ENCODE data around the gene TSHZ1.

Gene TSHZ1

DNA sequence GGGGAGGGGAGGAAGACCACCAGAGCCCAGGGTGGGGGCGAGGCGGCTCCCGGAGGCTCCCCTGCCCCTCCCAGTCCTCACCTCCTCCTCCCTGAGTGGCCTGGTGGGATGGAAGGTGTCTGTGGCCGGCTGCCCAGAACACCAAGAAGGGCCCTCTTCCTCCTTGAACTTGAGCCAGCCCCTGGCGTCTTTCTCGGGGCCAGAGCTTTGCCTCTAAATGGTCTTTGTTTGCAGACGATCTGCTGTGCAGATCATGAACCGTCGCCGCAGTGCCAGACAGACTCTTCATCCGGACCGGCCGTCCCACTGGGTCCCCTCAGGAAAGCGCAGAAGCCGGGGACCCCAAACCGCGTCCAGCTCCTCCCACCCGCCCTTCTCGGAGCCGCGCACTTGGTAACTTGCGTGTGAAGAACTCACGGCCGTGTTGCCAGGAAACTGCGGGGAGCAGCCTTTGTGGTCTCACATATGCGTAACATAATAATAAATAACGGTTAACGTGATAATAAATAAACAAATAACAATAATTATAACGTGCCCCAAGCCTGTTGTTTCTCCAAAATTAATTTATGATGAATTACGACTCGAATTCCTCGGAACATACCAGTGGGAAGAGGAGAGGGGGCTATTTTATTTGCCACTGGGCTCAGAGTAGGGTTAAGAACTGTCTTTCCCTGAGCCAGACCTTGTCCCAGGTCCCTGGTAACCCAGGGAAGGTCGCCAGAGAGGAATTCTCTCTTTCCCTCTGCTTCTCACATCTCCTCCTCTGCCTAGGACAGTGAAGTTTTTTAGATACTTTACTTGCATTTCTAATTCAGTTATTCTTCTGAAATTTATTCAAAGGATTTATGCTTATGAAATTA is 42.6 kb upstream of the TSHZ1 start:
- Histone ChIP-seq H3K27me3 (ENCODE audit: insufficient read depth, low read length, poor library complexity, severe bottlenecking) (no peaks in the 10 kb centered on the region), H2AFZ (ENCODE audit: low read length) (no peak overlapping the region), H3K9me2 (replicated peaks; ENCODE audit: low read depth, low read length) (no peaks in the 10 kb centered on the region), H3K4me3 (ENCODE audit: low read length, poor library complexity, severe bottlenecking) (no peak overlapping the region), H3K79me2 (ENCODE audit: insufficient read depth, low read length) (no peaks in the 10 kb centered on the region), H3K9ac (ENCODE audit: low read depth, low read length, poor library complexity, severe bottlenecking) (no peak overlapping the region), H3K4me1 (ENCODE audit: insufficient read depth, low read length, poor library complexity, severe bottlenecking) (peaks cover 2% of the 10 kb centered on the region), H3K9me3 (ENCODE audit: insufficient read depth, low read depth, low read length) (no peaks in the 10 kb centered on the region), H4K20me1 (ENCODE audit: insufficient read depth, low read length, poor library complexity, severe bottlenecking) (no peaks in the 10 kb centered on the region), H3F3A (ENCODE audit: low read depth) (no peaks in the 10 kb centered on the region), H3K36me3 (ENCODE audit: insufficient read depth, low read length) (no peaks in the 10 kb centered on the region), H3K4me2 (ENCODE audit: low read depth, low read length, poor library complexity, severe bottlenecking) (no peak overlapping the region)
- TF ChIP-seq, protein P1, sequence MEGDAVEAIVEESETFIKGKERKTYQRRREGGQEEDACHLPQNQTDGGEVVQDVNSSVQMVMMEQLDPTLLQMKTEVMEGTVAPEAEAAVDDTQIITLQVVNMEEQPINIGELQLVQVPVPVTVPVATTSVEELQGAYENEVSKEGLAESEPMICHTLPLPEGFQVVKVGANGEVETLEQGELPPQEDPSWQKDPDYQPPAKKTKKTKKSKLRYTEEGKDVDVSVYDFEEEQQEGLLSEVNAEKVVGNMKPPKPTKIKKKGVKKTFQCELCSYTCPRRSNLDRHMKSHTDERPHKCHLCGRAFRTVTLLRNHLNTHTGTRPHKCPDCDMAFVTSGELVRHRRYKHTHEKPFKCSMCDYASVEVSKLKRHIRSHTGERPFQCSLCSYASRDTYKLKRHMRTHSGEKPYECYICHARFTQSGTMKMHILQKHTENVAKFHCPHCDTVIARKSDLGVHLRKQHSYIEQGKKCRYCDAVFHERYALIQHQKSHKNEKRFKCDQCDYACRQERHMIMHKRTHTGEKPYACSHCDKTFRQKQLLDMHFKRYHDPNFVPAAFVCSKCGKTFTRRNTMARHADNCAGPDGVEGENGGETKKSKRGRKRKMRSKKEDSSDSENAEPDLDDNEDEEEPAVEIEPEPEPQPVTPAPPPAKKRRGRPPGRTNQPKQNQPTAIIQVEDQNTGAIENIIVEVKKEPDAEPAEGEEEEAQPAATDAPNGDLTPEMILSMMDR (conservative IDR thresholded peaks at IDR 0.05; ENCODE audit: low read length), result no peak
- TF ChIP-seq EZH2phosphoT487 (IDR thresholded peaks at IDR 0.05; ENCODE audit: borderline replicate concordance), result no peak

DNA sequence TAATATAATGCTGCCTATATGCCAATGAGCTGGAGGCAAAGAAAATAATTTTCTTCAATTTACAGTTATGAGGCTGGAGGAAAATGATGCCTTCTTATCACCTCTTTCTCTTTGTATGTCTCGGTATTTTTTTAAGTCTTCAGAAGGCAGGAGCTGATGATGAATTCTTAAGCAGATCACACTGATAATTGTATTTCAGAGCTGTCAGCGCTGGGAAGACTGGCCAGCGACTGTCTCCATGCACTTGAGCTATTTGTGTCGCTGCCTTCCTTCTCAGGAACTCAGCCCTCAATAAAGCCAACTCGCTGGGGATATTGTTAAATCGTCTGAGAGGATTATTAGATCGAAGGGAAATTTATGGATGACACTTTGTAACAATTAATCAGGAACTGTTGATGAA is 42.0 kb upstream of the TSHZ1 start:
- TF ChIP-seq EZH2phosphoT487 (IDR thresholded peaks at IDR 0.05; ENCODE audit: borderline replicate concordance), result no peak
- TF ChIP-seq, protein P1 (conservative IDR thresholded peaks at IDR 0.05; ENCODE audit: low read length), result no peak
- no peak overlapping the region for H3K4me2 ChIP-seq (ENCODE audit: low read depth, low read length, poor library complexity, severe bottlenecking)
- no peaks in the 10 kb centered on the region for H3K27me3 ChIP-seq (ENCODE audit: insufficient read depth, low read length, poor library complexity, severe bottlenecking)

DNA sequence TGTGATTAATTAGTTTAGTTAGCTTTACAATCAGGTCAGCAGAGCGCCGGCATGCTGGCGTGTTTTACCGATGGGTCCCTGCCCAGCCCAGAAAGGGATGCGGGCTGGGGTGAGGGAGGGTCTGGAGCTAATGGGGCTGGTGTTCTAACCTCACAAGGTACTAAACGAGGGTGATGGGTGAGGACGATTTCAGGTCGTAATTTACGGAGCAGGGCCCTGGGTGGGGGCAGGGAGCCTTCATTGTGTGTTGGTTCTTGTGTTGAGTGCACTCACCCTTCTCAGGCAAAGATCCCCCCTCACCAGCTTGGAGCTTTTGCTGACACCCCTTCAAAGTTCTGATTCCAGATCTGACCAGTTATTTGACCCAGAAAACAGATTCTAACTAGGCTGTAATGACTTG is 41.2 kb upstream of the TSHZ1 start:
- Histone ChIP-seq H3K4me3 (ENCODE audit: low read length, poor library complexity, severe bottlenecking) (no peak overlapping the region), H3K9me3 (ENCODE audit: insufficient read depth, low read depth, low read length) (no peaks in the 10 kb centered on the region), H3K9me2 (replicated peaks; ENCODE audit: low read depth, low read length) (no peaks in the 10 kb centered on the region), H3K4me1 (ENCODE audit: insufficient read depth, low read length, poor library complexity, severe bottlenecking) (peaks cover 16% of the 10 kb centered on the region), H3K27me3 (ENCODE audit: insufficient read depth, low read length, poor library complexity, severe bottlenecking) (no peaks in the 10 kb centered on the region), H3K36me3 (ENCODE audit: insufficient read depth, low read length) (no peaks in the 10 kb centered on the region), H2AFZ (ENCODE audit: low read length) (no peak overlapping the region), H4K20me1 (ENCODE audit: insufficient read depth, low read length, poor library complexity, severe bottlenecking) (no peaks in the 10 kb centered on the region), H3K79me2 (ENCODE audit: insufficient read depth, low read length) (no peaks in the 10 kb centered on the region), H3K4me2 (ENCODE audit: low read depth, low read length, poor library complexity, severe bottlenecking) (no peak overlapping the region), H3K9ac (ENCODE audit: low read depth, low read length, poor library complexity, severe bottlenecking) (no peak overlapping the region), H3F3A (ENCODE audit: low read depth) (no peaks in the 10 kb centered on the region)
- TF ChIP-seq EZH2phosphoT487 (IDR thresholded peaks at IDR 0.05; ENCODE audit: borderline replicate concordance), result no peak

More for the DNA sequence above, 42.0 kb upstream of the TSHZ1 start:
- Histone ChIP-seq H2AFZ (ENCODE audit: low read length) (no peak overlapping the region), H3K4me3 (ENCODE audit: low read length, poor library complexity, severe bottlenecking) (no peak overlapping the region), H3K79me2 (ENCODE audit: insufficient read depth, low read length) (no peaks in the 10 kb centered on the region), H4K20me1 (ENCODE audit: insufficient read depth, low read length, poor library complexity, severe bottlenecking) (no peaks in the 10 kb centered on the region), H3K9me3 (ENCODE audit: insufficient read depth, low read depth, low read length) (no peaks in the 10 kb centered on the region), H3K9ac (ENCODE audit: low read depth, low read length, poor library complexity, severe bottlenecking) (no peak overlapping the region), H3K9me2 (replicated peaks; ENCODE audit: low read depth, low read length) (no peaks in the 10 kb centered on the region), H3K4me1 (ENCODE audit: insufficient read depth, low read length, poor library complexity, severe bottlenecking) (peaks cover 8% of the 10 kb centered on the region), H3K36me3 (ENCODE audit: insufficient read depth, low read length) (no peaks in the 10 kb centered on the region), H3F3A (ENCODE audit: low read depth) (no peaks in the 10 kb centered on the region)
